DND-41 (cell line): ENCODE measurements around the gene C4orf33.

ENCODE experiments used
- EZH2 ChIP-seq: IDR thresholded peaks from 3 replicates; pipeline ENCODE4 v1.6.1; 2012; ENCODE audit warnings: borderline replicate concordance, low read depth, mild to moderate bottlenecking, moderate library complexity, low read length, inconsistent platforms; ENCODE audit not compliant: severe bottlenecking
- TF ChIP-seq, protein P1 (sequence below): IDR thresholded peaks from 2 replicates; pipeline ENCODE4 v1.5.1; 2012; ENCODE audit warnings: borderline replicate concordance, low read length, moderate library complexity, mild to moderate bottlenecking; ENCODE audit not compliant: poor library complexity, severe bottlenecking; ENCODE audit errors: extremely low read depth

DNA sequence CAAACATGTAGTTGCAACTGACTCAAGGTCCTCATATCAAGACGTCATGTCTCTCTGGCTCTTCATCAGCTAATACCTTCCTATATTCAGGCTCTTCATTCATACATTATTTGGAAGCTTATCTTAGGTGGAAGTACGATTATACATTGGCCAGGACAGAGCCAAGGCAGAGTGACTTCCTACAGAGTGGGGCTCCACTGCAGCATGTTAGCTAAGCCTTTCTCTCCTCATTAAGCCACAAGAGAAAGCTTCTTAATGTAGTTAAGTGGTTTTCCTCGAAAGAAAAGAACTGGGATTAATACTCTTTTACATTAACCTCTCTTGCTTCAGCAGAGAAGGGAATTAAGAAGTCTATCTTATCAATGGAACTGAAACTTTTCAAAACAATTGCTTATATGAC, 15.0 kb downstream of the C4orf33 start:
- TF ChIP-seq, protein P1, sequence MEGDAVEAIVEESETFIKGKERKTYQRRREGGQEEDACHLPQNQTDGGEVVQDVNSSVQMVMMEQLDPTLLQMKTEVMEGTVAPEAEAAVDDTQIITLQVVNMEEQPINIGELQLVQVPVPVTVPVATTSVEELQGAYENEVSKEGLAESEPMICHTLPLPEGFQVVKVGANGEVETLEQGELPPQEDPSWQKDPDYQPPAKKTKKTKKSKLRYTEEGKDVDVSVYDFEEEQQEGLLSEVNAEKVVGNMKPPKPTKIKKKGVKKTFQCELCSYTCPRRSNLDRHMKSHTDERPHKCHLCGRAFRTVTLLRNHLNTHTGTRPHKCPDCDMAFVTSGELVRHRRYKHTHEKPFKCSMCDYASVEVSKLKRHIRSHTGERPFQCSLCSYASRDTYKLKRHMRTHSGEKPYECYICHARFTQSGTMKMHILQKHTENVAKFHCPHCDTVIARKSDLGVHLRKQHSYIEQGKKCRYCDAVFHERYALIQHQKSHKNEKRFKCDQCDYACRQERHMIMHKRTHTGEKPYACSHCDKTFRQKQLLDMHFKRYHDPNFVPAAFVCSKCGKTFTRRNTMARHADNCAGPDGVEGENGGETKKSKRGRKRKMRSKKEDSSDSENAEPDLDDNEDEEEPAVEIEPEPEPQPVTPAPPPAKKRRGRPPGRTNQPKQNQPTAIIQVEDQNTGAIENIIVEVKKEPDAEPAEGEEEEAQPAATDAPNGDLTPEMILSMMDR, result no peak
- TF ChIP-seq EZH2, result no peak
